GM18873 (cell line): ENCODE results near the gene RASL10B.
"Not testable (repeated sequence)": the region's sequence is repeated elsewhere in the genome, so short reads cannot be mapped to it uniquely, and the experiment has no call there.

ENCODE experiments used
- ATAC-seq: cut with Tn5 transposase; IDR thresholded peaks from one replicate; pipeline ENCODE4 v1.9.1; 2021; ENCODE audit warnings: mild to moderate bottlenecking, moderate library complexity, moderate number of reproducible peaks; ENCODE audit not compliant: unreplicated experiment, low FRiP score

RASL10B gene

DNA sequence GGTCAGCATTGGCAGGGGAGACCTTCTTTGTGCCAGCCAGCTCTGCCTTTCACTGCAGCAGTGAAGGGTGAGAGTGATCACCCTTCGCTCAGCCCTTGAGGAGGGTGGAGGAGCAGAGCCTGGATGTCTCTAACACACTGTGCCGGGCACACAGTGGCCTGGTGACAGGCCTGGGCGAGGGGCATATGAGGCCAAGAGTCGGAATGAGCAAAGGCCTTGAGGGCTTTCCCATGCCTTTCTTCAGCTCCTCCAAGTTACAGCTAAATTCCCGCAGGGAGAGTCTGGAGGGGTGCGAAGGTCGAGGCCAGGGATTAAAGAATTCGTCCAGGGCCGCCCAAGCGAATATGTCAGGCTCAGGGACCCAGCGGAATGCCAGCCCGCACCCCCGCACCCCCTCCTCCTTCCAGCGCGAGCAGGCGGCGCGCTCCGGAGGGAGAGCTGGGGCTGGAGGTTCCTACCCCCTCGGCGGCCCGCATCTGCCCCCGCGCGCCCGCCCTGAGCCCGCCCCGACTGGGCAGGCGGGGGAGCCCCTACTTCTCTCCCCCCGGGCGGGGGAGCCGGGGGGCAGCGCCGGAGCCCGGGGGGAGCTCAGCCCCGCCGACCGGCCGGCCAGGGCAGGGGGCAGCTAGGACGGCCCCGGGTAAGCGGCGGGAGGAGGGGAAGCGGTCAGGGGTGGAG, at the start of gene RASL10B:
Gene RASL10B, plus strand, starts transcription at position 401 of the 678 bp plus-strand sequence. CDS start 3,546 bp downstream, outside the sequence.
- no peak for ATAC-seq

DNA sequence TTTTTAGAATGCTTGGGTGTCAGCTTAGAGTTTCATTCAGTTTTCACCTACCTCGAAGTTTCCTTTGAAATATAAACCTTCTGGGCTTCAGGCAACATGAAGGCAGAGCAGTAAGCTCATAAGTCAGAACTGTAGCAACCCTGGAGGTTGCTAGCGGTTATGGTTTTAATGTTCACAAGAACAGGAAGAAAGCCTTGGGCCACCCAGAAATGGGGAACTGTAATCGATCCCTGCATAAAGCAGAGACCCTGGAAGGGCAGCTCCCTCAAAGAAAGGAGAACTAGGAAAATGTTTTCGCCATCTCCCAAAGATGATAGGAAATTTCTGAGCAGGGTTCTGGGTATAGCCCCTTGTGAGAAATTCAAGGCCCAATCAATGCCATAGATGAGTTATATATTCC, 47.8 kb upstream of the RASL10B start:
- no peak for ATAC-seq

- ATAC-seq: no peak
Observed at GRCh38 chr17:35684055-35684802, 47.2 kb upstream of the RASL10B start.

- no peak for ATAC-seq
Observed at GRCh38 chr17:35692512-35693210, 38.8 kb upstream of the RASL10B start.

- ATAC-seq: no peak
Observed at GRCh38 chr17:35693662-35694061, 37.8 kb upstream of the RASL10B start.

- no peak for ATAC-seq
Observed at GRCh38 chr17:35694906-35695305, 36.5 kb upstream of the RASL10B start.

- ATAC-seq: no peak
Observed at GRCh38 chr17:35695613-35696012, 35.8 kb upstream of the RASL10B start.

DNA sequence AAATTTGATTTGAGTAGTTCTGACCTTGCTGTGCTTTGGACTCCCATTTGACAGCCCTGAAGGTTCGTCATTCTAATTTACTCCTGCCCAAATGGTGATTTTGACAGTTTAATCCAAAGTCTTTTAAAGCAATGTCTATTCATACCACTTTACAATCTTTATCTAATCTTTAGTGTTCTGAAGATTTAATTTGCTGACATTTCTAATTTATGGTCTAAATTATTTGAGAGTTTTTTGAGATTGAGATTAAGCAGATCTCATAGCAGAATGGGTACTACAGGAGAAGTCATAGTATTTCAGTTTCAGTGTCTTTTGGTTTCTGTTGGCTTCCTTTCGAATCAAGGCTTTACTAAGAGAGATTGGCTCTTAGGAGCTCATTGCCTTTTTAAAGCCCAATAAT, 32.6 kb upstream of the RASL10B start:
- ATAC-seq: no peak

DNA sequence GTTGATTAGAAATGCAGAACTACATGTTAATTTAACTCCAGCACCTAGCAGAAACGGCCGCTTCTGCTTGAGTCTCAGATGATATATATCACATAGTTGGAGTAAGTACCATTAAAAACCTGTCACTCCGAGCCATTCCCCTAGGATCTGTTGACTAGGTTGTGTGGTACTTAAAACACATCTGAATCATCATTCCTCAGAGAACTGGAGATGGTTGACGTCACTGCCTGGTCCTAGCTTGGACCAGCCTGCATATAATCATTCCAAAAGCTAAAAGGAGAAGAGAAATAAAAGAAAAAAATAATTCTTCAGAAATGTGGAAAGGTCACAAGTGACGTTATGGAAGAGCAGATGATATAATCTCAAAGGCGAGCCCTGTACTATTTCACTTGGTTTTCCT, 31.3 kb upstream of the RASL10B start:
- no peak for ATAC-seq

- ATAC-seq: no peak
Observed at GRCh38 chr17:35701491-35701890, 29.9 kb upstream of the RASL10B start.

DNA sequence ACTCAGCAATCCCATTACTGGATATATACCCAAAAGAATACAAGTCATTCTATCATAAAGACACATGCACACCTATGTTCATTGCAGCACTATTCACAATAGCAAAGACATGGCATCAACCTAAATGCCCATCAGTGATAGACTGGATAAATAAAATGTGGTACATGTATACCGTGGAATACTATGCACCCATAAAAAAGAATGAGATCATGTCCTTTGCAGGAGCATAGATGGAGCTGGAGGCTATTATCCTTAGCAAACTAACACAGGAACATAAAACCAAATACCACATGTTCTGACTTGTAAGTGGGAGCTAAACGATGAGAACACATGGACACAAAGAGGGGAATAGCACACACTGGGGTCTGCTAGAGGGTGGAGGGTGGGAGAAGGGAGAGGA, 28.1 kb upstream of the RASL10B start:
- ATAC-seq: not testable (repeated sequence)

DNA sequence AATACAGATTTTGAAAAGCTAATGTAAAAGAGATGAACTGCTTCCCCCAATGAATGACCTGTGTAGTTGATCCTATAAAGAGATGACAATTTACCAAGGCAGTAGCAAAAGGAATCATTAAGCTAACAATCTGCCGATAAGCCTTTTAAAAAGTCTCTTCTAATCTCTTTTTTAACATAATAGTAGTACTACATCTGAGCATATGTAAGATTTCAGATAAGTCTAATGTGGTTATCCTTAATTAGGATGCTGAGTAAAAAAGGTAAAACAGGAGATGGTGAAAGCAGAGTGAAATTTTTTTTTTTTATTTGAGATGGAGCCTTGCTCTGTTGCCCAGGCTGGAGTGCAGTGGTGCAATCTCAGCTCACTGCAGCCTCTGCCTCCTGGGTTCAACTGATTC, 26.2 kb upstream of the RASL10B start:
- no peak for ATAC-seq

GRCh38 chr17:35705705-35706104, 25.7 kb upstream of the RASL10B start:
- ATAC-seq: no peak

GRCh38 chr17:35708149-35708548, 23.3 kb upstream of the RASL10B start:
- no peak for ATAC-seq

GRCh38 chr17:35708951-35709350, 22.5 kb upstream of the RASL10B start:
- no peak for ATAC-seq

DNA sequence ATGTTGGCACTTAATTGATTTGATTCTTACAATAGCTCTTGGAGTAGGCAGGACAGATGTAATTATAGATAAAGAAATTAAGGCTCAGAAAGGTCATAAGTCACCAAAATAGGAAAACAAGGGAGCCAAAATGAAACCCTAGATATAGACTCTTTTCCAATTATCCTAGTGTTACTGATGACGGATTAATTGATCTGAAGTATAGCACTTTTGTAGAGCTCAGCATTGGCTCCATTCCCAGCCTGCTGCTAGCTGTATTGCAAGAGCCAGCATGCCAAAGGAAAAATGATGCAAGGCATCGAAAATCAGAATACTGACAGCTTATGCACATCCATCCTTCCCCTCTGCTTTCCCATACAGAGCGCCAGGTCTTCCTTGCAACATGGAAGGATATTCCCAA, 21.6 kb upstream of the RASL10B start:
- ATAC-seq: no peak

- no peak for ATAC-seq
Observed at GRCh38 chr17:35710950-35711349, 20.5 kb upstream of the RASL10B start.

DNA sequence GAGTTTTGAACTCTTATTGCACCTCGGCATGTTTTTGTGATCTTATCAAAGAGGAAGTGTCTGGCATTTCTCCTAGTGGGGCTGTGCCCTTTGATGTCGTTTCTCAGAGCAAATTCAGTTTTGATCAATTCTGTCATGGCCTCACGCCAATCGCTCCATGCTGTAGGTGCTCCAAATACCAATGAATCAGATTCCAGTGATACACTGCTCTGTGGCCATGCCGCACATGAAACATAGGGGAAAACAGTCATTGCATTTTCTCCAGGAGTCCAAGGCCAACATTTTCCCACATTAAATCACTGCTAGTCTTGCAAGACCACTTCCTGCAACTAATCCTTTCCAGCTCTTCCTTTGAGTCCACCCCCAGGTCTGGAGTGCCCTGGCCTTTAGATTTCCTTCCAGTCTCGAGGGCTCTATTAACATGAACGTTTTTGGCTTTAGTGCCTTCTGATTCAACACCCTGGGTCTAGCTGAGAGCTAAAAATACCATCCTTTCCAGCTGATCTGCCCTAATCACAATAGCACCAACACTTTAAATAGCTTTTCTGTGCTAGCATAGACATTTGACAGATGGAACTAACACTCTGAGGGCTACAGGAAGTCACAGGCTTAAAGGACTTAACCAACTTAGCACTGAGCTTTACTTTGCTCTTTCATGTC, 18.2 kb upstream of the RASL10B start:
- no peak for ATAC-seq

GRCh38 chr17:35714988-35715387, 16.5 kb upstream of the RASL10B start:
- no peak for ATAC-seq

- no peak for ATAC-seq
Observed at GRCh38 chr17:35715416-35715815, 16.0 kb upstream of the RASL10B start.

GRCh38 chr17:35716173-35716572, 15.3 kb upstream of the RASL10B start:
- no peak for ATAC-seq
